WTC11 (cell line): Measurements from ENCODE around the gene CLEC4M. TPM values are rescaled to one million over a fixed set of nuclear protein-coding genes. Genes with fewer than 3 reads are reported as not detected.

Experiments
- ATAC-seq: fragments of 200-7000 bp; cut with Tn5 transposase; 2 replicates; pipeline ENCODE4 v1.10.0; 2021; ENCODE audit warnings: mild to moderate bottlenecking, moderate library complexity
- CTCF ChIA-PET: fragments of 300-600 bp; sonication (Branson Sonifier 250); formaldehyde crosslinking; loops from one replicate; lab custom pipeline; 2021; ENCODE audit warnings: antibody characterized with exemption; lab: Charles Lee
- POLR2A ChIA-PET: fragments of 350-600 bp; sonication (Branson Sonifier 250); formaldehyde crosslinking; loops from one replicate; lab custom pipeline; 2021; ENCODE audit warnings: antibody characterized with exemption; lab: Charles Lee
- DNase-seq: peaks from one replicate; pipeline ENCODE4 v3.0.0; 2021; ENCODE audit warnings: low spot score
- H3K27ac Mint-ChIP-seq: 2 replicates; pipeline ENCODE4 v1.8.0; 2021; ENCODE audit warnings: mixed read lengths
- H3K27me3 Mint-ChIP-seq: 2 replicates; pipeline ENCODE4 v1.8.0; 2021; ENCODE audit warnings: low read depth, mild to moderate bottlenecking, moderate library complexity, mixed read lengths
- H3K36me3 Mint-ChIP-seq: 2 replicates; pipeline ENCODE4 v1.8.0; 2021; ENCODE audit warnings: mixed read lengths
- H3K4me1 Mint-ChIP-seq: 2 replicates; pipeline ENCODE4 v1.8.0; 2022; ENCODE audit warnings: mixed read lengths
- H3K4me3 Mint-ChIP-seq: 2 replicates; pipeline ENCODE4 v1.8.0; 2021; ENCODE audit warnings: mild to moderate bottlenecking, moderate library complexity, mixed read lengths
- H3K9me3 Mint-ChIP-seq: 2 replicates; pipeline ENCODE4 v1.8.0; 2021; ENCODE audit warnings: mixed read lengths
- CTCF ChIP-seq: fragments of 200-600 bp; IDR thresholded peaks from 2 replicates; pipeline ENCODE4 v1.8.0; 2022; ENCODE audit warnings: antibody characterized with exemption
- EMX1 ChIP-seq: fragments of 250-450 bp; sonication (Bioruptor Pico); IDR thresholded peaks from 2 replicates; pipeline ENCODE4 v1.8.0; 2021; ENCODE audit warnings: mild to moderate bottlenecking
- FOXK1 ChIP-seq: sonication (generic); formaldehyde crosslinking; IDR thresholded peaks from 2 replicates; pipeline ENCODE4 v1.8.0; 2022; ENCODE audit warnings: mild to moderate bottlenecking, moderate library complexity, missing genetic modification reagents
- FOXP4 ChIP-seq: sonication (generic); formaldehyde crosslinking; IDR thresholded peaks from 2 replicates; pipeline ENCODE4 v1.8.0; 2022; ENCODE audit warnings: mild to moderate bottlenecking, missing genetic modification reagents
- HMGA2 ChIP-seq: fragments of 250-450 bp; sonication (Bioruptor Pico); IDR thresholded peaks from 2 replicates; pipeline ENCODE4 v1.4.0; 2021; ENCODE audit warnings: mild to moderate bottlenecking, moderate library complexity
- JAZF1 ChIP-seq: fragments of 250-450 bp; sonication (Bioruptor Pico); IDR thresholded peaks from 2 replicates; pipeline ENCODE4 v1.9.0; 2021; ENCODE audit warnings: moderate library complexity, mild to moderate bottlenecking, inconsistent platforms
- JUN ChIP-seq: sonication (generic); formaldehyde crosslinking; IDR thresholded peaks from 2 replicates; pipeline ENCODE4 v1.8.0; 2023; ENCODE audit warnings: mild to moderate bottlenecking, missing genetic modification reagents
- KAT7 ChIP-seq: sonication (generic); formaldehyde crosslinking; IDR thresholded peaks from 2 replicates; pipeline ENCODE4 v1.8.1; 2023; ENCODE audit warnings: missing genetic modification reagents, mild to moderate bottlenecking, borderline replicate concordance
- MLX ChIP-seq: sonication (generic); formaldehyde crosslinking; IDR thresholded peaks from 2 replicates; pipeline ENCODE4 v1.8.1; 2023; ENCODE audit warnings: mild to moderate bottlenecking, missing genetic modification reagents, moderate library complexity
- MYBL2 ChIP-seq: sonication (generic); formaldehyde crosslinking; IDR thresholded peaks from 2 replicates; pipeline ENCODE4 v1.8.1; 2023; ENCODE audit warnings: mild to moderate bottlenecking, moderate library complexity, missing genetic modification reagents
- NFATC4 ChIP-seq: fragments of 250-450 bp; sonication (Bioruptor Pico); IDR thresholded peaks from 2 replicates; pipeline ENCODE4 v1.9.0; 2021; ENCODE audit warnings: mild to moderate bottlenecking
- NR1H2 ChIP-seq: sonication (generic); formaldehyde crosslinking; IDR thresholded peaks from 2 replicates; pipeline ENCODE4 v1.9.0; 2021; ENCODE audit warnings: mild to moderate bottlenecking, moderate library complexity, missing genetic modification reagents
- PRRX2 ChIP-seq: fragments of 250-450 bp; sonication (Bioruptor Pico); IDR thresholded peaks from 2 replicates; pipeline ENCODE4 v1.8.0; 2021; ENCODE audit warnings: mild to moderate bottlenecking
- RELA ChIP-seq: sonication (generic); formaldehyde crosslinking; IDR thresholded peaks from 2 replicates; pipeline ENCODE4 v1.8.1; 2022; ENCODE audit warnings: missing genetic modification reagents, mild to moderate bottlenecking, borderline replicate concordance
- SMAD4 ChIP-seq: sonication (generic); formaldehyde crosslinking; IDR thresholded peaks from 2 replicates; pipeline ENCODE4 v1.8.0; 2022; ENCODE audit warnings: mild to moderate bottlenecking, missing genetic modification reagents
- SOX15 ChIP-seq: fragments of 250-450 bp; sonication (Bioruptor Pico); IDR thresholded peaks from 2 replicates; pipeline ENCODE4 v1.9.0; 2021; ENCODE audit warnings: mild to moderate bottlenecking
- TEAD4 ChIP-seq: sonication (generic); formaldehyde crosslinking; IDR thresholded peaks from 2 replicates; pipeline ENCODE4 v1.8.0; 2022; ENCODE audit warnings: mild to moderate bottlenecking, missing genetic modification reagents
- ZBTB43 ChIP-seq: sonication (generic); formaldehyde crosslinking; IDR thresholded peaks from 2 replicates; pipeline ENCODE4 v1.8.1; 2023; ENCODE audit warnings: mild to moderate bottlenecking, missing genetic modification reagents
- ZNF219 ChIP-seq: sonication (generic); formaldehyde crosslinking; IDR thresholded peaks from 2 replicates; pipeline ENCODE4 v1.8.0; 2023; ENCODE audit warnings: missing genetic modification reagents, mild to moderate bottlenecking, borderline replicate concordance
- ZNF232 ChIP-seq: sonication (generic); formaldehyde crosslinking; IDR thresholded peaks from 2 replicates; pipeline ENCODE4 v1.8.0; 2022; ENCODE audit warnings: mild to moderate bottlenecking, missing genetic modification reagents
- ZNF263 ChIP-seq: sonication (generic); formaldehyde crosslinking; IDR thresholded peaks from 2 replicates; pipeline ENCODE4 v1.8.1; 2022; ENCODE audit warnings: low read depth, mild to moderate bottlenecking, moderate library complexity, missing genetic modification reagents
- ZNF396 ChIP-seq: fragments of 250-450 bp; sonication (Bioruptor Pico); IDR thresholded peaks from 2 replicates; pipeline ENCODE4 v1.8.0; 2021; ENCODE audit warnings: mild to moderate bottlenecking, moderate library complexity, borderline replicate concordance
- ZNF425 ChIP-seq: fragments of 250-450 bp; sonication (Bioruptor Pico); conservative IDR thresholded peaks from 2 replicates; pipeline ENCODE4 v1.9.0; 2021; ENCODE audit warnings: mild to moderate bottlenecking
- ZNF512 ChIP-seq: sonication (generic); formaldehyde crosslinking; IDR thresholded peaks from 2 replicates; pipeline ENCODE4 v1.8.1; 2022; ENCODE audit warnings: missing genetic modification reagents, borderline replicate concordance
- total RNA-seq: library from RNA; stranded (reverse); gene quantifications from 3 replicates; pipeline ENCODE4 v1.2.3, GENCODE V29; 2021
- TF ChIP-seq, protein P1 (sequence below): sonication (generic); formaldehyde crosslinking; IDR thresholded peaks from 2 replicates; pipeline ENCODE4 v1.8.0; 2023; ENCODE audit warnings: missing genetic modification reagents
- TF ChIP-seq, protein P2 (sequence below): sonication (generic); formaldehyde crosslinking; IDR thresholded peaks from 2 replicates; pipeline ENCODE4 v1.8.1; 2023; ENCODE audit warnings: mild to moderate bottlenecking, missing genetic modification reagents

The CLEC4M gene
- total RNA-seq, 1 experiment from 2014 or later = not detected

GRCh38 chr19:7729211-7729610 is 33.8 kb upstream of the CLEC4M start:
- peak; percentile 46 for DNase-seq
- peak; percentile 41 for ATAC-seq

GRCh38 chr19:7729831-7730285 is 33.2 kb upstream of the CLEC4M start:
- Mint-ChIP-seq H3K4me3 (peak overlapping the region; percentile 80), H3K27ac (no peak overlapping the region), H3K9me3 (no peaks in the 10 kb centered on the region), H3K36me3 (no peaks in the 10 kb centered on the region), H3K27me3 (peaks cover 78% of the 10 kb centered on the region), H3K4me1 (peaks cover 13% of the 10 kb centered on the region)
- ChIA-PET POLR2A (no interaction called here), CTCF (interaction anchor here (0.7 to 2.9 kb wide), 3 partner anchors 49 to 162 kb away, joined by 3 to 14 read pairs (median 4); partner anchors contain the start of gene TRAPPC5)
- peak; percentile 63 for DNase-seq
- peak; percentile 62 for ATAC-seq
- TF ChIP-seq ZNF263 (CRISPR knock-in tag) (no peak), CTCF (no peak), JAZF1 (CRISPR knock-in tag) (no peak), FOXP4 (CRISPR knock-in tag) (no peak), ZNF425 (no peak), RELA (CRISPR knock-in tag) (no peak), SOX15 (no peak)

More at GRCh38 chr19:7729211-7729610, 33.8 kb upstream of the CLEC4M start:
- TF ChIP-seq NFATC4 = no peak
- no peak for TF ChIP-seq FOXK1
- no peak for TF ChIP-seq SMAD4 (CRISPR knock-in tag)
- TF ChIP-seq ZNF512 = no peak
- no peak for TF ChIP-seq NR1H2 (CRISPR knock-in tag)
- no peak for TF ChIP-seq HMGA2 (CRISPR knock-in tag)
- no peak for TF ChIP-seq EMX1 (CRISPR knock-in tag)
- TF ChIP-seq JUN (CRISPR knock-in tag) = no peak
- TF ChIP-seq, protein P1, sequence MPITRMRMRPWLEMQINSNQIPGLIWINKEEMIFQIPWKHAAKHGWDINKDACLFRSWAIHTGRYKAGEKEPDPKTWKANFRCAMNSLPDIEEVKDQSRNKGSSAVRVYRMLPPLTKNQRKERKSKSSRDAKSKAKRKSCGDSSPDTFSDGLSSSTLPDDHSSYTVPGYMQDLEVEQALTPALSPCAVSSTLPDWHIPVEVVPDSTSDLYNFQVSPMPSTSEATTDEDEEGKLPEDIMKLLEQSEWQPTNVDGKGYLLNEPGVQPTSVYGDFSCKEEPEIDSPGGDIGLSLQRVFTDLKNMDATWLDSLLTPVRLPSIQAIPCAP (CRISPR knock-in tag) = no peak
- no peak for TF ChIP-seq ZNF232
- no peak for TF ChIP-seq MLX
- TF ChIP-seq, protein P2, sequence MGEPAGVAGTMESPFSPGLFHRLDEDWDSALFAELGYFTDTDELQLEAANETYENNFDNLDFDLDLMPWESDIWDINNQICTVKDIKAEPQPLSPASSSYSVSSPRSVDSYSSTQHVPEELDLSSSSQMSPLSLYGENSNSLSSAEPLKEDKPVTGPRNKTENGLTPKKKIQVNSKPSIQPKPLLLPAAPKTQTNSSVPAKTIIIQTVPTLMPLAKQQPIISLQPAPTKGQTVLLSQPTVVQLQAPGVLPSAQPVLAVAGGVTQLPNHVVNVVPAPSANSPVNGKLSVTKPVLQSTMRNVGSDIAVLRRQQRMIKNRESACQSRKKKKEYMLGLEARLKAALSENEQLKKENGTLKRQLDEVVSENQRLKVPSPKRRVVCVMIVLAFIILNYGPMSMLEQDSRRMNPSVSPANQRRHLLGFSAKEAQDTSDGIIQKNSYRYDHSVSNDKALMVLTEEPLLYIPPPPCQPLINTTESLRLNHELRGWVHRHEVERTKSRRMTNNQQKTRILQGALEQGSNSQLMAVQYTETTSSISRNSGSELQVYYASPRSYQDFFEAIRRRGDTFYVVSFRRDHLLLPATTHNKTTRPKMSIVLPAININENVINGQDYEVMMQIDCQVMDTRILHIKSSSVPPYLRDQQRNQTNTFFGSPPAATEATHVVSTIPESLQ (CRISPR knock-in tag) = no peak
- TF ChIP-seq ZNF219 (CRISPR knock-in tag) = no peak
- TF ChIP-seq KAT7 (CRISPR knock-in tag) = no peak
- no peak for TF ChIP-seq MYBL2 (CRISPR knock-in tag)
- TF ChIP-seq PRRX2 = no peak
- no peak for TF ChIP-seq ZBTB43 (CRISPR knock-in tag)
- no peak for TF ChIP-seq TEAD4 (CRISPR knock-in tag)
- no peak for TF ChIP-seq ZNF396 (CRISPR knock-in tag)
- H3K4me3 Mint-ChIP-seq = peak overlapping the region; percentile 80
- no peak overlapping the region for H3K27ac Mint-ChIP-seq
- H3K9me3 Mint-ChIP-seq = no peaks in the 10 kb centered on the region
- CTCF ChIA-PET = interaction anchor here (0.7 to 2.9 kb wide), 2 partner anchors 48 to 161 kb away, joined by 5 to 14 read pairs; partner anchors contain the start of gene TRAPPC5
- peaks cover 13% of the 10 kb centered on the region for H3K4me1 Mint-ChIP-seq
- H3K36me3 Mint-ChIP-seq = no peaks in the 10 kb centered on the region
- H3K27me3 Mint-ChIP-seq = peaks cover 73% of the 10 kb centered on the region
- POLR2A ChIA-PET = interaction anchor here (0.5 kb wide), 1 partner anchor 84 kb away, joined by 9 read pairs; no protein-coding TSS in a partner anchor
